Kasumi-1 (cell line): ENCODE data around the gene F11R.
"Not testable (repeated sequence)": the region's sequence is repeated elsewhere in the genome, so short reads cannot be mapped to it uniquely, and the experiment has no call there.

Source experiments
- DNase-seq, 2 experiments: peaks; one replicate each; lab custom pipeline; 2025; lab: John Stamatoyannopoulos, UW

Gene F11R

GRCh38 chr1:161044535-161044907, 23.6 kb upstream of the F11R start:
- no peak for DNase-seq

- no peak for DNase-seq
Measured at GRCh38 chr1:161039546-161039945, 18.6 kb upstream of the F11R start.

GRCh38 chr1:161039154-161039545, 18.2 kb upstream of the F11R start:
- DNase-seq = no peak

GRCh38 chr1:161038523-161039153, 17.7 kb upstream of the F11R start, which contains the start of gene TSTD1:
TSS of gene TSTD1 (minus strand) at chr1:161038964. CDS start at chr1:161038889, 75 bp downstream.
- DNase-seq = peak; percentile 73 to 79

GRCh38 chr1:161037661-161038522, 16.9 kb upstream of the F11R start:
- DNase-seq = no peak

GRCh38 chr1:161033751-161034150, 12.8 kb upstream of the F11R start:
- DNase-seq = no peak

- DNase-seq = no peak
Measured at GRCh38 chr1:161032409-161032808, 11.5 kb upstream of the F11R start.

- DNase-seq = no peak
Measured at GRCh38 chr1:161031874-161032273, 10.9 kb upstream of the F11R start.

- DNase-seq = not testable (repeated sequence)
Measured at GRCh38 chr1:161029466-161029865, 8.5 kb upstream of the F11R start.

- not testable (repeated sequence) for DNase-seq
Measured at GRCh38 chr1:161026954-161027353, 6.0 kb upstream of the F11R start.

- not testable (repeated sequence) for DNase-seq
Measured at GRCh38 chr1:161022432-161022831, 1.5 kb upstream of the F11R start.

GRCh38 chr1:161021970-161022353, 1.0 kb upstream of the F11R start:
- DNase-seq = no peak

- DNase-seq = peak; percentile 93 to 94
Measured at GRCh38 chr1:161021165-161021969, 415 bp upstream of the F11R start.

- peak; percentile 44 to 59 for DNase-seq
Measured at GRCh38 chr1:161019751-161020495, 1.0 kb downstream of the F11R start.

GRCh38 chr1:161019111-161019660, 1.8 kb downstream of the F11R start:
- DNase-seq = peak in 1 of 2 experiments; percentile 20

GRCh38 chr1:161018631-161018930, 2.4 kb downstream of the F11R start:
- no peak for DNase-seq

- DNase-seq = peak; percentile 13 to 14
Measured at GRCh38 chr1:161017756-161018630, 3.0 kb downstream of the F11R start.

- not testable (repeated sequence) for DNase-seq
Measured at GRCh38 chr1:161017181-161017580, 3.8 kb downstream of the F11R start.

- not testable (repeated sequence) for DNase-seq
Measured at GRCh38 chr1:161016683-161017082, 4.3 kb downstream of the F11R start.

- DNase-seq = peak; percentile 98
Measured at GRCh38 chr1:161013488-161014230, 7.3 kb downstream of the F11R start.
